H1 (cell line): ENCODE measurements around the gene TNNT3. TPM values are rescaled to one million over a fixed set of nuclear protein-coding genes. Genes with fewer than 3 reads are reported as not detected.

Experiments
- CTCF ChIA-PET: fragments of 300-600 bp; sonication (Branson Sonifier 250); formaldehyde crosslinking; loops from one replicate; lab custom pipeline; 2021; ENCODE audit not compliant: partially characterized antibody; lab: Charles Lee
- POLR2A ChIA-PET: fragments of 300-600 bp; sonication (Branson Sonifier 250); formaldehyde crosslinking; loops from one replicate; lab custom pipeline; 2021; ENCODE audit warnings: inconsistent platforms; ENCODE audit not compliant: partially characterized antibody; lab: Charles Lee
- DNase-seq, 2 experiments: peaks; one replicate each; pipeline versions ENCODE4 v3.0.0 to v3.0.0-alpha.2; 2010 to 2022; ENCODE audit warnings: low spot score in 2 of 2, low read depth in 1 of 2, mixed read lengths in 1 of 2
- FAIRE-seq: peaks from 2 replicates; lab custom pipeline; 2011; peaks lifted over from hg19 to GRCh38; lab: Jason Lieb, UNC
- H2AFZ ChIP-seq: 2 replicates; pipeline ENCODE4 v1.8.1; 2012; ENCODE audit warnings: low read length, inconsistent platforms
- H2AK5ac ChIP-seq: 2 replicates; pipeline ENCODE4 v1.6.1; 2013; ENCODE audit warnings: low read depth, low read length
- H2BK120ac ChIP-seq: replicated peaks from 2 replicates; pipeline ENCODE3; 2013; ENCODE audit warnings: low read depth, low read length, inconsistent platforms
- H2BK12ac ChIP-seq: 2 replicates; pipeline ENCODE4 v1.6.1; 2013; ENCODE audit warnings: low read depth, low read length
- H2BK15ac ChIP-seq: 2 replicates; pipeline ENCODE4 v1.6.1; 2013; ENCODE audit warnings: low read length
- H2BK20ac ChIP-seq: 2 replicates; pipeline ENCODE4 v1.6.1; 2013; ENCODE audit warnings: low read length
- H2BK5ac ChIP-seq: 2 replicates; pipeline ENCODE4 v1.6.1; 2013; ENCODE audit warnings: low read depth, low read length
- H3K14ac ChIP-seq: 2 replicates; pipeline ENCODE4 v1.6.1; 2013; ENCODE audit warnings: inconsistent platforms; ENCODE audit not compliant: insufficient read length
- H3K18ac ChIP-seq: 2 replicates; pipeline ENCODE4 v1.6.1; 2013; ENCODE audit warnings: low read length; ENCODE audit errors: extremely low read depth
- H3K23ac ChIP-seq: 2 replicates; pipeline ENCODE4 v1.6.1; 2013; ENCODE audit warnings: inconsistent platforms; ENCODE audit not compliant: insufficient read length
- H3K23me2 ChIP-seq: 2 replicates; pipeline ENCODE4 v1.6.1; 2013; ENCODE audit warnings: low read depth, low read length
- H3K27ac ChIP-seq: 2 replicates; pipeline ENCODE4 v1.6.1; 2011; ENCODE audit warnings: low read depth, low read length, inconsistent platforms
- H3K27me3 ChIP-seq, 4 experiments: replicated peaks in 1 of 4; 1 replicate in 1 of 4; 2 replicates in 3 of 4; pipeline versions ENCODE4 v1.6.1 to v1.8.1; 2011 to 2013; ENCODE audit warnings: low read length in 3 of 4, mild to moderate bottlenecking in 3 of 4, inconsistent platforms in 2 of 4, mixed read lengths in 2 of 4, moderate library complexity in 1 of 4; ENCODE audit not compliant: control insufficient read depth in 3 of 4, insufficient read depth in 3 of 4; ENCODE audit errors: extremely low read depth in 1 of 4
- H3K36me3 ChIP-seq, 4 experiments: 2 replicates each; pipeline versions ENCODE4 v1.6.1 to v1.8.1; 2011 to 2013; ENCODE audit warnings: mild to moderate bottlenecking in 4 of 4, low read length in 3 of 4, moderate library complexity in 2 of 4, control low read depth in 1 of 4, inconsistent platforms in 1 of 4; ENCODE audit not compliant: insufficient read depth in 4 of 4, control insufficient read depth in 2 of 4
- H3K4ac ChIP-seq: replicated peaks from 2 replicates; pipeline ENCODE3; 2013; ENCODE audit warnings: low read length, low read depth, mixed read lengths, inconsistent platforms; ENCODE audit not compliant: insufficient read length
- H3K4me1 ChIP-seq, 4 experiments: replicated peaks in 1 of 4; 1 replicate in 1 of 4; 2 replicates in 3 of 4; pipeline versions ENCODE4 v1.6.1 to v1.8.1; 2011 to 2013; ENCODE audit warnings: low read length in 3 of 4, inconsistent platforms in 2 of 4, mixed read lengths in 1 of 4; ENCODE audit not compliant: insufficient read depth in 4 of 4, control insufficient read depth in 3 of 4
- H3K4me2 ChIP-seq, 2 experiments: 2 replicates each; pipeline versions ENCODE4 v1.6.1 to v1.8.1; 2011 to 2013; ENCODE audit warnings: low read depth in 2 of 2, low read length in 2 of 2, control low read depth in 1 of 2, inconsistent platforms in 1 of 2, mild to moderate bottlenecking in 1 of 2; ENCODE audit not compliant: insufficient read depth in 1 of 2
- H3K4me3 ChIP-seq, 4 experiments: fragments of 200-600, 300-600 bp in 1 of 4; sonication (generic), shearing (Covaris generic), sonication (Bioruptor Twin) in 1 of 4; 2 replicates each; pipeline versions ENCODE4 v1.5.1 to v1.8.1; 2011 to 2016; ENCODE audit warnings: low read length in 4 of 4, low read depth in 3 of 4, control low read depth in 2 of 4, inconsistent platforms in 2 of 4, mild to moderate bottlenecking in 2 of 4, mixed read lengths in 1 of 4, moderate library complexity in 1 of 4; ENCODE audit not compliant: insufficient read depth in 2 of 4; ENCODE audit errors: extremely low read depth in 1 of 4
- H3K56ac ChIP-seq: replicated peaks from 2 replicates; pipeline ENCODE3; 2013; ENCODE audit warnings: low read depth, mild to moderate bottlenecking, mixed read lengths, low read length, inconsistent platforms; ENCODE audit not compliant: insufficient read length
- H3K79me1 ChIP-seq: 2 replicates; pipeline ENCODE4 v1.6.1; 2013; ENCODE audit warnings: low read depth, low read length, control low read depth
- H3K79me2 ChIP-seq, 2 experiments: 2 replicates each; pipeline versions ENCODE4 v1.6.1 to v1.8.1; 2012 to 2013; ENCODE audit warnings: low read length in 2 of 2, mild to moderate bottlenecking in 2 of 2, inconsistent platforms in 1 of 2; ENCODE audit not compliant: insufficient read depth in 2 of 2, control insufficient read depth in 1 of 2
- H3K9ac ChIP-seq, 4 experiments: replicated peaks in 1 of 4; 1 replicate in 1 of 4; 2 replicates in 3 of 4; pipeline versions ENCODE4 v1.6.1 to v1.8.1; 2011 to 2013; ENCODE audit warnings: low read depth in 3 of 4, low read length in 3 of 4, control low read depth in 2 of 4, mild to moderate bottlenecking in 2 of 4, moderate library complexity in 2 of 4, inconsistent platforms in 1 of 4; ENCODE audit errors: extremely low read depth in 1 of 4
- H3K9me3 ChIP-seq, 2 experiments: 2 replicates each; pipeline versions ENCODE4 v1.6.1 to v1.8.1; 2012 to 2013; ENCODE audit warnings: mild to moderate bottlenecking in 2 of 2, moderate library complexity in 2 of 2, control low read depth in 1 of 2, inconsistent platforms in 1 of 2, low read depth in 1 of 2, low read length in 1 of 2, mixed read lengths in 1 of 2; ENCODE audit not compliant: insufficient read depth in 2 of 2
- H4K20me1 ChIP-seq, 2 experiments: replicated peaks in 1 of 2; 2 replicates each; pipeline versions ENCODE3 to v1.8.1; 2011 to 2013; ENCODE audit warnings: inconsistent platforms in 2 of 2, low read length in 2 of 2, mild to moderate bottlenecking in 1 of 2; ENCODE audit not compliant: insufficient read depth in 2 of 2, control insufficient read depth in 1 of 2
- H4K5ac ChIP-seq: 2 replicates; pipeline ENCODE4 v1.6.1; 2013; ENCODE audit warnings: low read length, low read depth, mixed read lengths, inconsistent platforms; ENCODE audit not compliant: insufficient read length
- H4K8ac ChIP-seq: 2 replicates; pipeline ENCODE4 v1.8.0; 2013; ENCODE audit warnings: mild to moderate bottlenecking, moderate library complexity, low read length, inconsistent platforms; ENCODE audit not compliant: insufficient read depth; ENCODE audit errors: extremely low read depth
- H4K91ac ChIP-seq: replicated peaks from 2 replicates; pipeline ENCODE3; 2013; ENCODE audit warnings: low read length, mixed read lengths, inconsistent platforms; ENCODE audit not compliant: insufficient read length
- ATF3 ChIP-seq: IDR thresholded peaks from 2 replicates; pipeline ENCODE4 v1.6.1; 2011; ENCODE audit warnings: low read depth, mild to moderate bottlenecking, low read length; ENCODE audit not compliant: insufficient read depth
- BCL11A ChIP-seq, 2 experiments: IDR thresholded peaks; one replicate each; pipeline ENCODE4 v1.6.1; 2011; ENCODE audit warnings: low read depth in 2 of 2, low read length in 2 of 2, mild to moderate bottlenecking in 2 of 2
- E2F6 ChIP-seq: IDR thresholded peaks from 2 replicates; pipeline ENCODE4 v1.6.1; 2012; ENCODE audit warnings: inconsistent platforms
- EGR1 ChIP-seq: IDR thresholded peaks from 2 replicates; pipeline ENCODE4 v1.6.1; 2011; ENCODE audit warnings: low read depth, low read length, borderline replicate concordance
- RXRA ChIP-seq: IDR thresholded peaks from 2 replicates; pipeline ENCODE4 v1.6.1; 2011; ENCODE audit warnings: low read depth, mild to moderate bottlenecking, low read length, moderate library complexity; ENCODE audit not compliant: insufficient read depth
- SIN3A ChIP-seq, 2 experiments: IDR thresholded peaks in 1 of 2; conservative IDR thresholded peaks in 1 of 2; 2 replicates each; pipeline ENCODE4 v1.6.1; 2011 to 2012; ENCODE audit warnings: low read length in 2 of 2, improper control_type of control experiment in 1 of 2, low read depth in 1 of 2, mild to moderate bottlenecking in 1 of 2
- SIX5 ChIP-seq: IDR thresholded peaks from 2 replicates; pipeline ENCODE4 v1.6.1; 2011; ENCODE audit warnings: mild to moderate bottlenecking, low read depth, low read length
- TCF12 ChIP-seq: IDR thresholded peaks from 2 replicates; pipeline ENCODE4 v1.6.1; 2011; ENCODE audit warnings: low read depth, mild to moderate bottlenecking, low read length
- YY1 ChIP-seq: IDR thresholded peaks from 2 replicates; pipeline ENCODE4 v1.6.1; 2011; ENCODE audit warnings: low read depth, mild to moderate bottlenecking, low read length
- WGBS, 2 experiments: shearing (Covaris generic) in 1 of 2; methylation state at CpG; one replicate each; pipeline versions ENCODE4 v1.1.6 to v1.1.7; 2013 to 2015; ENCODE audit warnings: low lambda C conversion rate in 2 of 2, mixed read lengths in 2 of 2, inconsistent platforms in 1 of 2, low coverage in 1 of 2, missing lambda C conversion rate in 1 of 2; ENCODE audit not compliant: insufficient replicate concordance in 2 of 2, insufficient coverage in 1 of 2, insufficient read length in 1 of 2; ENCODE audit errors: extremely low coverage in 1 of 2, missing lambda C conversion rate in 1 of 2; 5-methylcytosine and 5-hydroxymethylcytosine counted together
- polyA plus RNA-seq, 7 experiments: library from polyadenylated mRNA; depleted of rRNA in 3 of 7; stranded (reverse) in 5 of 7; unstranded in 2 of 7; fragments of >200 nt in 5 of 7; fragments of 200-250 nt in 2 of 7; gene quantifications; 1 replicate in 5 of 7; 2 replicates in 1 of 7; 4 replicates in 1 of 7; pipeline versions ENCODE4 v1.2.1 to v1.2.3, GENCODE V29; 2011 to 2013; ENCODE audit warnings: missing spikeins in 2 of 7, mixed read lengths in 2 of 7
- total RNA-seq: library from RNA; stranded (reverse); fragmentation: NEBNext Ultra II Directional; extraction: Animal tissue kit (Norgen Biotek cat#: 25700); gene quantifications from 2 replicates; pipeline ENCODE4 v1.2.1, GENCODE V29; 2021

TNNT3 gene
- total and polyA plus RNA-seq, 2 of the 8 experiments (the other 6 are each of a cell fraction or from before 2014, with no cell fraction given), result not detected

DNA sequence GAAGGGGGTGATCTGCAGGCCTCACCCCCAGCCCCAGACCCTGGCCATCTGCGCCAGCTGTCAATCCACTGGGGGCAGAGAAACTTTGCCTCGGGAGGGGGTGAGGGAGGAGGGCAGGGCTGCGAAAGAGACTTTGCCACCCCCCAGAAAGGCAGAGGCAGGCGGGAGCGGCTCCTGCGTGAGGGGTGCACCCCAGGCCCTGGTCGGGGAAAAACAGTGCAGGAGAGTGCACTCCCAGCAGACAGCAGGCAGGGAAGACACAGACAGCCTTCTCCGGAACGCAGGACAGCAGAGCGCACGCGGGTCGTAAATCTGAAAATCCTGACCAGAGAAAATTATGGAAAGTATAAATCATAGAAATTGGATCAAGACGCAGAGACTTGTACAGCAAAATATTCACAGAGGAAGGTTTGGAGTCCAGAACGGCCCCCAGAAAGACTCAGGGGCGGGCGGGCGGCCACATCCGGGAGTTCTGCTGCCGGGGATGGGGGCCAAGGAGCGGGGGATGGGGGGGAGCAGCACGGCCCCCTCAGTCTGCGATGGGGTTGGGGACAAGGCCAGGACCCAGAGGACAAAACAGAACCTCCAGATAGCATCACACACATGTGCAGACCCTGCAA is 19.6 kb downstream of the TNNT3 start:
- no peak overlapping the region for H2BK15ac ChIP-seq
- no peak overlapping the region; the same call in 1 of the 2 replicates for H3K18ac ChIP-seq
- H3K27ac ChIP-seq, result no peak overlapping the region
- no peak overlapping the region for H3K14ac ChIP-seq
- peak overlapping the region; percentile 51; the same call in 1 of the 2 replicates for H4K8ac ChIP-seq
- H2BK20ac ChIP-seq, result no peak overlapping the region
- H2AK5ac ChIP-seq, result no peak overlapping the region
- no peak overlapping the region for H3K9ac ChIP-seq
- H4K91ac ChIP-seq, result no peak overlapping the region
- no peak overlapping the region for H3K4ac ChIP-seq
- POLR2A ChIA-PET, result interaction anchor here (1.0 kb wide), 1 partner anchor 31 kb away, joined by 3 read pairs; no protein-coding TSS in a partner anchor
- H3K4me2 ChIP-seq, result no peak overlapping the region
- H2BK12ac ChIP-seq, result no peak overlapping the region
- FAIRE-seq, result no peak
- H3K23me2 ChIP-seq, result peaks cover 2% of the 10 kb centered on the region; the same call in 1 of the 2 replicates
- no peaks in the 10 kb centered on the region for H3K79me1 ChIP-seq
- H2BK5ac ChIP-seq, result no peak overlapping the region
- H4K20me1 ChIP-seq, result no peaks in the 10 kb centered on the region
- DNase-seq, result peak in 1 of 2 experiments; percentile 47
- H3K23ac ChIP-seq, result no peak overlapping the region
- 84% methylated on average over 14 of the region's 23 CpGs; no CpG with 5 or more reads in 1 of the 2 experiments for WGBS, 2 experiments
- no peak overlapping the region for H3K4me3 ChIP-seq
- H3K27me3 ChIP-seq, result no peaks in the 10 kb centered on the region
- H2BK120ac ChIP-seq, result no peak overlapping the region
- CTCF ChIA-PET, result interaction anchor here (0.8 to 1.6 kb wide), 6 partner anchors 17 to 212 kb away, joined by 3 to 5 read pairs (median 4); no protein-coding TSS in a partner anchor
- H3K56ac ChIP-seq, result peak overlapping the region; percentile 97
- H2AFZ ChIP-seq, result no peak overlapping the region
- no peaks in the 10 kb centered on the region for H3K79me2 ChIP-seq
- no peak overlapping the region for H4K5ac ChIP-seq
- peaks cover 0 to 10% (median 0%) of the 10 kb centered on the region in 4 experiments; a peak in 2 of 7 replicates for H3K4me1 ChIP-seq
- no peaks in the 10 kb centered on the region for H3K9me3 ChIP-seq
- no peaks in the 10 kb centered on the region for H3K36me3 ChIP-seq
- no peak for TF ChIP-seq RXRA
- TF ChIP-seq BCL11A (IDR thresholded peaks at IDR 0.05; ENCODE audit: low read depth in 2 of 2, low read length in 2 of 2), result no peak
- TF ChIP-seq SIX5, result no peak
- no peak for TF ChIP-seq SIN3A (conservative IDR thresholded peaks at IDR 0.05 in 1 of 2, IDR thresholded peaks at IDR 0.05 in 1 of 2; ENCODE audit: low read depth in 1 of 2, low read length in 2 of 2)
- no peak for TF ChIP-seq E2F6
- no peak for TF ChIP-seq ATF3
- TF ChIP-seq YY1, result no peak
- no peak for TF ChIP-seq EGR1
- no peak for TF ChIP-seq TCF12
